HepG2 (cell line): ENCODE measurements around the gene SIK3. TPM values are rescaled to one million over a fixed set of nuclear protein-coding genes. Genes with fewer than 3 reads are reported as not detected.

Experiments used
- CEBPB ChIP-seq: IDR thresholded peaks from 2 replicates; pipeline ENCODE4 v1.6.1; 2011; ENCODE audit warnings: low read depth, low read length, improper control_type of control experiment, borderline replicate concordance
- HINFP ChIP-seq: sonication (generic); formaldehyde crosslinking; IDR thresholded peaks from 2 replicates; pipeline ENCODE4 v1.4.0; 2020; ENCODE audit warnings: low read depth, mild to moderate bottlenecking, missing genetic modification reagents
- KIAA2018 ChIP-seq: sonication (generic); formaldehyde crosslinking; IDR thresholded peaks from 2 replicates; pipeline ENCODE4 v1.5.0; 2020; ENCODE audit warnings: mild to moderate bottlenecking, missing genetic modification reagents, borderline replicate concordance
- PCBP2 ChIP-seq: fragments of 200-400 bp; formaldehyde crosslinking; optimal IDR thresholded peaks from 2 replicates; pipeline ENCODE3; 2018; ENCODE audit warnings: low read length, low read depth; ENCODE audit not compliant: poor library complexity, severe bottlenecking
- SPEN ChIP-seq: sonication (generic); formaldehyde crosslinking; IDR thresholded peaks from 2 replicates; pipeline ENCODE4 v1.5.1; 2020; ENCODE audit warnings: low read depth, mild to moderate bottlenecking, missing genetic modification reagents
- TERF1 ChIP-seq: sonication (generic); formaldehyde crosslinking; IDR thresholded peaks from 2 replicates; pipeline ENCODE4 v1.8.0; 2022; ENCODE audit warnings: mild to moderate bottlenecking, missing genetic modification reagents, moderate library complexity
- ZBTB14 ChIP-seq: sonication (generic); formaldehyde crosslinking; IDR thresholded peaks from 2 replicates; pipeline ENCODE4 v1.4.0; 2020; ENCODE audit warnings: missing genetic modification reagents
- ZBTB34 ChIP-seq: sonication (generic); formaldehyde crosslinking; IDR thresholded peaks from 2 replicates; pipeline ENCODE4 v1.8.0; 2022; ENCODE audit warnings: mild to moderate bottlenecking, missing genetic modification reagents
- ZFP36 ChIP-seq: fragments of 150-350 bp; IDR thresholded peaks from 2 replicates; pipeline ENCODE4 v1.6.1; 2018; ENCODE audit warnings: borderline replicate concordance, low read length, low read depth; ENCODE audit not compliant: partially characterized antibody
- ZNF30 ChIP-seq: sonication (generic); formaldehyde crosslinking; IDR thresholded peaks from 2 replicates; pipeline ENCODE4 v1.5.0; 2020; ENCODE audit warnings: mild to moderate bottlenecking, missing genetic modification reagents
- ZNF512B ChIP-seq: sonication (generic); formaldehyde crosslinking; IDR thresholded peaks from 2 replicates; pipeline ENCODE4 v1.5.1; 2020; ENCODE audit warnings: missing genetic modification reagents, mild to moderate bottlenecking, borderline replicate concordance
- polyA plus RNA-seq, 8 experiments: library from polyadenylated mRNA; depleted of rRNA in 3 of 8; stranded (reverse) in 7 of 8; unstranded in 1 of 8; fragments of >200 nt; fragmentation: Illumina TruSeq in 4 of 8; extraction: Trizol in 4 of 8; gene quantifications; 2 replicates each; pipeline versions ENCODE4 v1.2.1 to v1.2.3, GENCODE V29; 2011 to 2016; ENCODE audit warnings: low read depth in 4 of 8, missing spikeins in 1 of 8, mixed read lengths in 1 of 8; ENCODE audit not compliant: insufficient read depth in 1 of 8
- total RNA-seq, 5 experiments: library from RNA; depleted of rRNA; stranded (reverse); fragments of >200 nt; fragmentation: Illumina TruSeq; extraction: Trizol; gene quantifications; 2 replicates each; pipeline ENCODE4 v1.2.3, GENCODE V29; 2016; ENCODE audit warnings: low read depth in 1 of 5

Gene SIK3
- total and polyA plus RNA-seq, 2 of the 13 experiments (the other 11 are each of a cell fraction or from before 2014, with no cell fraction given) = 5.7 to 9.8 TPM

GRCh38 chr11:116840746-116841296 is 257.4 kb downstream of the SIK3 start (continued):
- TF ChIP-seq SPEN (CRISPR knock-in tag) (no peak), ZFP36 (no peak), TERF1 (CRISPR knock-in tag) (no peak), CEBPB (peak; percentile 78), ZNF512B (0 out of 2 replicates have a peak, but pooled peaks have one; percentile 19), ZNF30 (CRISPR knock-in tag) (no peak), ZBTB14 (CRISPR knock-in tag) (no peak), KIAA2018 (CRISPR knock-in tag) (0 out of 2 replicates have a peak, but pooled peaks have one; percentile 26), HINFP (CRISPR knock-in tag) (no peak), PCBP2 (no peak), ZBTB34 (CRISPR knock-in tag) (peak; percentile 49; the same call in 1 of the 2 replicates)
